H1 (cell line): ENCODE measurements around the gene GPC1. TPM values are rescaled to one million over a fixed set of nuclear protein-coding genes. Genes with fewer than 3 reads are reported as not detected.

Experiments used
- CTCF ChIA-PET: fragments of 300-600 bp; sonication (Branson Sonifier 250); formaldehyde crosslinking; loops from one replicate; lab custom pipeline; 2021; ENCODE audit not compliant: partially characterized antibody; lab: Charles Lee
- POLR2A ChIA-PET: fragments of 300-600 bp; sonication (Branson Sonifier 250); formaldehyde crosslinking; loops from one replicate; lab custom pipeline; 2021; ENCODE audit warnings: inconsistent platforms; ENCODE audit not compliant: partially characterized antibody; lab: Charles Lee
- DNase-seq, 2 experiments: peaks; one replicate each; pipeline versions ENCODE4 v3.0.0 to v3.0.0-alpha.2; 2010 to 2022; ENCODE audit warnings: low spot score in 2 of 2, low read depth in 1 of 2, mixed read lengths in 1 of 2
- FAIRE-seq: peaks from 2 replicates; lab custom pipeline; 2011; peaks lifted over from hg19 to GRCh38; lab: Jason Lieb, UNC
- H2AFZ ChIP-seq: 2 replicates; pipeline ENCODE4 v1.8.1; 2012; ENCODE audit warnings: low read length, inconsistent platforms
- H2AK5ac ChIP-seq: 2 replicates; pipeline ENCODE4 v1.6.1; 2013; ENCODE audit warnings: low read depth, low read length
- H2BK120ac ChIP-seq: replicated peaks from 2 replicates; pipeline ENCODE3; 2013; ENCODE audit warnings: low read depth, low read length, inconsistent platforms
- H2BK12ac ChIP-seq: 2 replicates; pipeline ENCODE4 v1.6.1; 2013; ENCODE audit warnings: low read depth, low read length
- H2BK15ac ChIP-seq: 2 replicates; pipeline ENCODE4 v1.6.1; 2013; ENCODE audit warnings: low read length
- H2BK20ac ChIP-seq: 2 replicates; pipeline ENCODE4 v1.6.1; 2013; ENCODE audit warnings: low read length
- H2BK5ac ChIP-seq: 2 replicates; pipeline ENCODE4 v1.6.1; 2013; ENCODE audit warnings: low read depth, low read length
- H3K14ac ChIP-seq: 2 replicates; pipeline ENCODE4 v1.6.1; 2013; ENCODE audit warnings: inconsistent platforms; ENCODE audit not compliant: insufficient read length
- H3K18ac ChIP-seq: 2 replicates; pipeline ENCODE4 v1.6.1; 2013; ENCODE audit warnings: low read length; ENCODE audit errors: extremely low read depth
- H3K23ac ChIP-seq: 2 replicates; pipeline ENCODE4 v1.6.1; 2013; ENCODE audit warnings: inconsistent platforms; ENCODE audit not compliant: insufficient read length
- H3K23me2 ChIP-seq: 2 replicates; pipeline ENCODE4 v1.6.1; 2013; ENCODE audit warnings: low read depth, low read length
- H3K27ac ChIP-seq: 2 replicates; pipeline ENCODE4 v1.6.1; 2011; ENCODE audit warnings: low read depth, low read length, inconsistent platforms
- H3K27me3 ChIP-seq, 4 experiments: replicated peaks in 1 of 4; 1 replicate in 1 of 4; 2 replicates in 3 of 4; pipeline versions ENCODE4 v1.6.1 to v1.8.1; 2011 to 2013; ENCODE audit warnings: low read length in 3 of 4, mild to moderate bottlenecking in 3 of 4, inconsistent platforms in 2 of 4, mixed read lengths in 2 of 4, moderate library complexity in 1 of 4; ENCODE audit not compliant: control insufficient read depth in 3 of 4, insufficient read depth in 3 of 4; ENCODE audit errors: extremely low read depth in 1 of 4
- H3K36me3 ChIP-seq, 4 experiments: 2 replicates each; pipeline versions ENCODE4 v1.6.1 to v1.8.1; 2011 to 2013; ENCODE audit warnings: mild to moderate bottlenecking in 4 of 4, low read length in 3 of 4, moderate library complexity in 2 of 4, control low read depth in 1 of 4, inconsistent platforms in 1 of 4; ENCODE audit not compliant: insufficient read depth in 4 of 4, control insufficient read depth in 2 of 4
- H3K4ac ChIP-seq: replicated peaks from 2 replicates; pipeline ENCODE3; 2013; ENCODE audit warnings: low read length, low read depth, mixed read lengths, inconsistent platforms; ENCODE audit not compliant: insufficient read length
- H3K4me1 ChIP-seq, 4 experiments: replicated peaks in 1 of 4; 1 replicate in 1 of 4; 2 replicates in 3 of 4; pipeline versions ENCODE4 v1.6.1 to v1.8.1; 2011 to 2013; ENCODE audit warnings: low read length in 3 of 4, inconsistent platforms in 2 of 4, mixed read lengths in 1 of 4; ENCODE audit not compliant: insufficient read depth in 4 of 4, control insufficient read depth in 3 of 4
- H3K4me2 ChIP-seq, 2 experiments: 2 replicates each; pipeline versions ENCODE4 v1.6.1 to v1.8.1; 2011 to 2013; ENCODE audit warnings: low read depth in 2 of 2, low read length in 2 of 2, control low read depth in 1 of 2, inconsistent platforms in 1 of 2, mild to moderate bottlenecking in 1 of 2; ENCODE audit not compliant: insufficient read depth in 1 of 2
- H3K4me3 ChIP-seq, 4 experiments: fragments of 200-600, 300-600 bp in 1 of 4; sonication (generic), shearing (Covaris generic), sonication (Bioruptor Twin) in 1 of 4; 2 replicates each; pipeline versions ENCODE4 v1.5.1 to v1.8.1; 2011 to 2016; ENCODE audit warnings: low read length in 4 of 4, low read depth in 3 of 4, control low read depth in 2 of 4, inconsistent platforms in 2 of 4, mild to moderate bottlenecking in 2 of 4, mixed read lengths in 1 of 4, moderate library complexity in 1 of 4; ENCODE audit not compliant: insufficient read depth in 2 of 4; ENCODE audit errors: extremely low read depth in 1 of 4
- H3K56ac ChIP-seq: replicated peaks from 2 replicates; pipeline ENCODE3; 2013; ENCODE audit warnings: low read depth, mild to moderate bottlenecking, mixed read lengths, low read length, inconsistent platforms; ENCODE audit not compliant: insufficient read length
- H3K79me1 ChIP-seq: 2 replicates; pipeline ENCODE4 v1.6.1; 2013; ENCODE audit warnings: low read depth, low read length, control low read depth
- H3K79me2 ChIP-seq, 2 experiments: 2 replicates each; pipeline versions ENCODE4 v1.6.1 to v1.8.1; 2012 to 2013; ENCODE audit warnings: low read length in 2 of 2, mild to moderate bottlenecking in 2 of 2, inconsistent platforms in 1 of 2; ENCODE audit not compliant: insufficient read depth in 2 of 2, control insufficient read depth in 1 of 2
- H3K9ac ChIP-seq, 4 experiments: replicated peaks in 1 of 4; 1 replicate in 1 of 4; 2 replicates in 3 of 4; pipeline versions ENCODE4 v1.6.1 to v1.8.1; 2011 to 2013; ENCODE audit warnings: low read depth in 3 of 4, low read length in 3 of 4, control low read depth in 2 of 4, mild to moderate bottlenecking in 2 of 4, moderate library complexity in 2 of 4, inconsistent platforms in 1 of 4; ENCODE audit errors: extremely low read depth in 1 of 4
- H3K9me3 ChIP-seq, 2 experiments: 2 replicates each; pipeline versions ENCODE4 v1.6.1 to v1.8.1; 2012 to 2013; ENCODE audit warnings: mild to moderate bottlenecking in 2 of 2, moderate library complexity in 2 of 2, control low read depth in 1 of 2, inconsistent platforms in 1 of 2, low read depth in 1 of 2, low read length in 1 of 2, mixed read lengths in 1 of 2; ENCODE audit not compliant: insufficient read depth in 2 of 2
- H4K20me1 ChIP-seq, 2 experiments: replicated peaks in 1 of 2; 2 replicates each; pipeline versions ENCODE3 to v1.8.1; 2011 to 2013; ENCODE audit warnings: inconsistent platforms in 2 of 2, low read length in 2 of 2, mild to moderate bottlenecking in 1 of 2; ENCODE audit not compliant: insufficient read depth in 2 of 2, control insufficient read depth in 1 of 2
- H4K5ac ChIP-seq: 2 replicates; pipeline ENCODE4 v1.6.1; 2013; ENCODE audit warnings: low read length, low read depth, mixed read lengths, inconsistent platforms; ENCODE audit not compliant: insufficient read length
- H4K8ac ChIP-seq: 2 replicates; pipeline ENCODE4 v1.8.0; 2013; ENCODE audit warnings: mild to moderate bottlenecking, moderate library complexity, low read length, inconsistent platforms; ENCODE audit not compliant: insufficient read depth; ENCODE audit errors: extremely low read depth
- H4K91ac ChIP-seq: replicated peaks from 2 replicates; pipeline ENCODE3; 2013; ENCODE audit warnings: low read length, mixed read lengths, inconsistent platforms; ENCODE audit not compliant: insufficient read length
- RAD21 ChIP-seq, 2 experiments: IDR thresholded peaks in 1 of 2; conservative IDR thresholded peaks in 1 of 2; 2 replicates each; pipeline ENCODE4 v1.6.1; 2011; ENCODE audit warnings: low read depth in 2 of 2, low read length in 2 of 2, improper control_type of control experiment in 1 of 2, inconsistent platforms in 1 of 2, mild to moderate bottlenecking in 1 of 2, moderate library complexity in 1 of 2
- YY1 ChIP-seq: IDR thresholded peaks from 2 replicates; pipeline ENCODE4 v1.6.1; 2011; ENCODE audit warnings: low read depth, mild to moderate bottlenecking, low read length
- WGBS, 2 experiments: shearing (Covaris generic) in 1 of 2; methylation state at CpG; one replicate each; pipeline versions ENCODE4 v1.1.6 to v1.1.7; 2013 to 2015; ENCODE audit warnings: low lambda C conversion rate in 2 of 2, mixed read lengths in 2 of 2, inconsistent platforms in 1 of 2, low coverage in 1 of 2, missing lambda C conversion rate in 1 of 2; ENCODE audit not compliant: insufficient replicate concordance in 2 of 2, insufficient coverage in 1 of 2, insufficient read length in 1 of 2; ENCODE audit errors: extremely low coverage in 1 of 2, missing lambda C conversion rate in 1 of 2; 5-methylcytosine and 5-hydroxymethylcytosine counted together
- polyA plus RNA-seq, 7 experiments: library from polyadenylated mRNA; depleted of rRNA in 3 of 7; stranded (reverse) in 5 of 7; unstranded in 2 of 7; fragments of >200 nt in 5 of 7; fragments of 200-250 nt in 2 of 7; gene quantifications; 1 replicate in 5 of 7; 2 replicates in 1 of 7; 4 replicates in 1 of 7; pipeline versions ENCODE4 v1.2.1 to v1.2.3, GENCODE V29; 2011 to 2013; ENCODE audit warnings: missing spikeins in 2 of 7, mixed read lengths in 2 of 7
- total RNA-seq: library from RNA; stranded (reverse); fragmentation: NEBNext Ultra II Directional; extraction: Animal tissue kit (Norgen Biotek cat#: 25700); gene quantifications from 2 replicates; pipeline ENCODE4 v1.2.1, GENCODE V29; 2021

The GPC1 gene
- total and polyA plus RNA-seq, 2 of the 8 experiments (the other 6 are each of a cell fraction or from before 2014, with no cell fraction given) = 21.9 to 28.3 TPM

- ChIA-PET CTCF (interaction anchor here (1.2 kb wide), 1 partner anchor 10 kb away, joined by 3 read pairs; no protein-coding TSS in a partner anchor), POLR2A (no interaction called here)
- Histone ChIP-seq H3K27ac (no peak overlapping the region), H3K4ac (no peak overlapping the region), H4K20me1 (no peaks in the 10 kb centered on the region), H2BK12ac (no peak overlapping the region), H2BK120ac (no peak overlapping the region), H2BK20ac (no peak overlapping the region), H4K91ac (no peak overlapping the region), H4K5ac (no peak overlapping the region), H3K56ac (no peak overlapping the region), H3K36me3 (no peaks in the 10 kb centered on the region), H3K9me3 (no peaks in the 10 kb centered on the region), H3K4me1 (no peaks in the 10 kb centered on the region; a peak in 1 of 7 replicates), H3K27me3 (peaks cover 0 to 2% (median 0%) of the 10 kb centered on the region in 4 experiments; a peak in 1 of 7 replicates), H3K79me1 (no peaks in the 10 kb centered on the region), H3K79me2 (no peaks in the 10 kb centered on the region), H2BK15ac (no peak overlapping the region), H2AK5ac (no peak overlapping the region), H3K9ac (no peak overlapping the region), H3K18ac (no peak overlapping the region), H2BK5ac (no peak overlapping the region), H2AFZ (no peak overlapping the region), H3K14ac (no peak overlapping the region), H3K4me2 (no peak overlapping the region), H4K8ac (no peak overlapping the region), H3K4me3 (no peak overlapping the region), H3K23me2 (0 out of 2 replicates have a peak, but pooled peaks cover 2% of the 10 kb centered on the region), H3K23ac (no peak overlapping the region)
- TF ChIP-seq RAD21 (IDR thresholded peaks at IDR 0.05 in 1 of 2, conservative IDR thresholded peaks at IDR 0.05 in 1 of 2; ENCODE audit: low read depth in 2 of 2, low read length in 2 of 2) (no peak), YY1 (0 out of 2 replicates have a peak, but pooled peaks have one; percentile 54)
- FAIRE-seq (no peak), DNase-seq (no peak)
- WGBS, 2 experiments = 89% methylated on average over 13 of the region's 13 CpGs; no CpG with 5 or more reads in 1 of the 2 experiments
Measured at GRCh38 chr2:240477916-240478315, 42.5 kb downstream of the GPC1 start.
